GM12875 (cell line): ENCODE data around the gene TGIF2.

Source experiments
- H3K4me3 ChIP-seq: one replicate; pipeline ENCODE4 v1.5.1; 2011; ENCODE audit warnings: low read depth, low read length, control low read depth
- CTCF ChIP-seq: IDR thresholded peaks from 2 replicates; pipeline ENCODE4 v1.5.1; 2011; ENCODE audit warnings: low read depth, mild to moderate bottlenecking, control low read depth, inconsistent platforms, low read length, moderate library complexity, borderline replicate concordance; ENCODE audit not compliant: insufficient read depth

The TGIF2 gene

GRCh38 chr20:36548704-36549627 is 24.4 kb upstream of the TGIF2 start:
- no peak for TF ChIP-seq CTCF
- H3K4me3 ChIP-seq = no peak overlapping the region

GRCh38 chr20:36549628-36549941 is 23.8 kb upstream of the TGIF2 start:
- no peak for TF ChIP-seq CTCF

GRCh38 chr20:36549942-36550789 is 23.2 kb upstream of the TGIF2 start:
- no peak overlapping the region for H3K4me3 ChIP-seq

More at GRCh38 chr20:36549628-36549941, 23.8 kb upstream of the TGIF2 start:
- no peak overlapping the region for H3K4me3 ChIP-seq

GRCh38 chr20:36550790-36551299 is 22.6 kb upstream of the TGIF2 start:
- no peak overlapping the region for H3K4me3 ChIP-seq
- TF ChIP-seq CTCF = no peak

More at GRCh38 chr20:36549942-36550789, 23.2 kb upstream of the TGIF2 start:
- no peak for TF ChIP-seq CTCF

GRCh38 chr20:36555248-36555647 is 18.1 kb upstream of the TGIF2 start:
- no peak overlapping the region for H3K4me3 ChIP-seq
- no peak for TF ChIP-seq CTCF

GRCh38 chr20:36562724-36563123 is 10.7 kb upstream of the TGIF2 start:
- no peak for TF ChIP-seq CTCF
- no peak overlapping the region for H3K4me3 ChIP-seq
